UCSD-AML1 (cell line): ENCODE results near the gene GCG.

Experiments
- DNase-seq: peaks from one replicate; lab custom pipeline; 2025; ENCODE audit not compliant: unreplicated experiment; lab: John Stamatoyannopoulos, UW

Gene GCG

GRCh38 chr2:162106146-162106551 lies 45.9 kb downstream of the GCG start:
- no peak for DNase-seq

- no peak for DNase-seq
These were observed 48.5 kb downstream of the GCG start for GRCh38 chr2:162103443-162104009.

GRCh38 chr2:162100579-162100978 lies 51.5 kb downstream of the GCG start:
- DNase-seq = no peak

GRCh38 chr2:162099836-162100235 lies 52.2 kb downstream of the GCG start:
- DNase-seq = no peak
